HPDE6-E6E7 (cell line): ENCODE data around the gene TNIP1.
A peak's percentile ranks its signal among the peaks of the same experiment; 100 is the strongest.

ENCODE experiments used
- DNase-seq: peaks from one replicate; pipeline ENCODE4 v3.0.0; 2011; ENCODE audit warnings: missing footprints; ENCODE audit errors: extremely low spot score

TNIP1 gene

GRCh38 chr5:151022511-151023018 lies 58.3 kb downstream of the TNIP1 start:
- peak; percentile 97 for DNase-seq

- no peak for DNase-seq
Observed at GRCh38 chr5:151021746-151022145, 59.1 kb downstream of the TNIP1 start.

- DNase-seq = peak; percentile 60
Observed at GRCh38 chr5:151020304-151021110, 60.3 kb downstream of the TNIP1 start, which contains the start of gene GPX3. Gene GPX3, plus strand, starts transcription at chr5:151020591. Its CDS starts 64 bp downstream, at chr5:151020655.

GRCh38 chr5:151019331-151019730 lies 61.5 kb downstream of the TNIP1 start:
- no peak for DNase-seq

- no peak for DNase-seq
Observed at GRCh38 chr5:151018846-151019245, 62.0 kb downstream of the TNIP1 start.

- DNase-seq = no peak
Observed at GRCh38 chr5:151017897-151018296, 62.9 kb downstream of the TNIP1 start.

GRCh38 chr5:151016700-151017099 lies 64.1 kb downstream of the TNIP1 start:
- no peak for DNase-seq

GRCh38 chr5:151015974-151016587 lies 64.8 kb downstream of the TNIP1 start:
- DNase-seq = no peak

GRCh38 chr5:151014680-151015343 lies 66.0 kb downstream of the TNIP1 start:
- no peak for DNase-seq

GRCh38 chr5:151012862-151013261 lies 68.0 kb downstream of the TNIP1 start:
- DNase-seq = no peak

GRCh38 chr5:151008906-151009305 lies 71.9 kb downstream of the TNIP1 start:
- no peak for DNase-seq

- no peak for DNase-seq
Observed at GRCh38 chr5:151008210-151008491, 72.7 kb downstream of the TNIP1 start.

GRCh38 chr5:151007430-151008209 lies 73.2 kb downstream of the TNIP1 start:
- no peak for DNase-seq

GRCh38 chr5:151006704-151007334 lies 74.0 kb downstream of the TNIP1 start:
- no peak for DNase-seq

- DNase-seq = no peak
Observed at GRCh38 chr5:151005950-151006576, 74.8 kb downstream of the TNIP1 start.

- DNase-seq = no peak
Observed at GRCh38 chr5:151005187-151005949, 75.5 kb downstream of the TNIP1 start.

GRCh38 chr5:151004499-151004898 lies 76.3 kb downstream of the TNIP1 start:
- no peak for DNase-seq

GRCh38 chr5:151003503-151003860 lies 77.4 kb downstream of the TNIP1 start:
- no peak for DNase-seq

- DNase-seq = no peak
Observed at GRCh38 chr5:151002681-151003502, 77.9 kb downstream of the TNIP1 start.
